ENCODE results near the gene KRT33A.
"Not testable (repeated sequence)": the region's sequence is repeated elsewhere in the genome, so short reads cannot be mapped to it uniquely, and the experiment has no call there.

The KRT33A gene

GRCh38 chr17:41366070-41366469 lies 15.4 kb upstream of the KRT33A start:
- no peak for DNase-seq (ENCODE audit: extremely low read depth in 1 of 2, low read depth in 1 of 2)

GRCh38 chr17:41363881-41364280 lies 13.3 kb upstream of the KRT33A start:
- no peak for DNase-seq (ENCODE audit: extremely low read depth in 1 of 2, low read depth in 1 of 2)

- no peak for DNase-seq (ENCODE audit: extremely low read depth in 1 of 2, low read depth in 1 of 2)
These were observed 9.8 kb upstream of the KRT33A start for GRCh38 chr17:41360296-41360995.

DNA sequence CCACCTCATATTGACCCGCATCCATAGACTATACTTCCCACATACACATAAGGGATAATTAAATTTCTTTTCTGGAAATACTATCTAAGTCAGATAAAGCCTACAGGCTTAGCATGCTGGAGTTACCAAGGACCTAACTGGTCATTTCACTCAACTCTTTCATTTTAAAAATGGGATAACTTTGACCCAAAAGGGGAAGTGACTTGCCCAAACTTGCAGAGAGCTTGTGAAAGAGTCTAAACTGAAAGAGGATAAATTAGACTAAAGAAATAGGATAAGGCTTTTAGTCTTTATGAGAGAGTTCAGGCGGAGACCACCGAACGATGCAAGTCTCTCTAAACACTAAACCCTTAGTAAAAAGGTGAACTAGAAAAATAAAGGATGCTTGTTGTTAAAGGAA lies 3.9 kb upstream of the KRT33A start:
- no peak for DNase-seq (ENCODE audit: extremely low read depth in 1 of 2, low read depth in 1 of 2)

DNA sequence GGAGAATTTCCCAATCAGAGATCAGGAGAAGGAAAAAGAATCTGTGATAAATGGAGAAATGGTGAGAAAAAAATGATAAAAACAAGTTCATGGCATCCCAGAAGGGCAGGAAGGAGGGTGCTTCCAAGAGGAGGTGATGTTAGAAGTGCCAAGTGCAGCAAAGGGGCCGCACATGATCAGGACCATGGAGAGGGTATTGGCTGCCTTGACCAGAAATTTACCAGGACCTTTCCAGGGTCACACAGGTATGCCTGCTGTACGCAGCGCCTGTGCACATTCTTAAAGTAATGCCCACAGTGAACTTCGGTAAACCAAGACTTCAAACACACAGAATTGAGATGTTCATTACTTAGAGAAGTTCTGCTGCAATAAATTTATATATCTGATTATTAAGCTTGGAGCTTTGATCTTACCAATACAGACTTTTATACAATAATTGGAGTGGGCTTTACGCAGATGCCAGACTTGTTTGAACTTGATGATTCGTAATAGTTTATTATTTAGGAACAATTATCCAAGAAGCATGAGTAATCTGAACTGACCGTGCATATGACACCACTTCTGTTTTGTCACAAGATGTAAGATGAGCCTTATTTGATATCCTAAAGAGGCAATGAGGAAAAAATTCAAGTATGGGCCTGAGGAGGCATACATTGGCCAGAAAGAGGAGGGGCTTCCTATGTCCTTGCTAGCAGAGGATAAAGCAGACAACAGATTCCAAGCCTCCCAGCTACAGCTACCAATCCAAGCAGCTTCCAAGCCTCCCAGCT lies 2.2 kb upstream of the KRT33A start:
- no peak for DNase-seq (ENCODE audit: extremely low read depth in 1 of 2, low read depth in 1 of 2)

DNA sequence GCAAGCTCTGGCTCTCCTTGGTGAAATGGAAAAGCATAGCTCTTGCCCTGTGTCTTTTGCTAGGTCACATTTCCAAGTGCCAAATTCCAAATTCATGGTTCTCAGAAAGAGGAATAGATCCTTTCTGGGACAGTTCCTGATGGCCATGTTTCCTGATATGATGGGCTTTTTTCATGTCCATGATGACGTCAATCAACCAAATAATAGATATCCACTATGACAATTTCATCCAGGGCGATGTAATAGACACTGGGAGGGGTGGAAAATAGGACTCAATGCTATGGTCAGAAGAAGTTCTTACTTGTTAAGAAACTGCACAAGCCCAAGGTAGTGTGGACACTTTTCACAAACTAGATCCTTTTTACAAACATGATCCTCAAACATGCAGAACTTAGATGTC lies 549 bp upstream of the KRT33A start:
- DNase-seq (ENCODE audit: extremely low read depth in 1 of 2, low read depth in 1 of 2): no peak

DNA sequence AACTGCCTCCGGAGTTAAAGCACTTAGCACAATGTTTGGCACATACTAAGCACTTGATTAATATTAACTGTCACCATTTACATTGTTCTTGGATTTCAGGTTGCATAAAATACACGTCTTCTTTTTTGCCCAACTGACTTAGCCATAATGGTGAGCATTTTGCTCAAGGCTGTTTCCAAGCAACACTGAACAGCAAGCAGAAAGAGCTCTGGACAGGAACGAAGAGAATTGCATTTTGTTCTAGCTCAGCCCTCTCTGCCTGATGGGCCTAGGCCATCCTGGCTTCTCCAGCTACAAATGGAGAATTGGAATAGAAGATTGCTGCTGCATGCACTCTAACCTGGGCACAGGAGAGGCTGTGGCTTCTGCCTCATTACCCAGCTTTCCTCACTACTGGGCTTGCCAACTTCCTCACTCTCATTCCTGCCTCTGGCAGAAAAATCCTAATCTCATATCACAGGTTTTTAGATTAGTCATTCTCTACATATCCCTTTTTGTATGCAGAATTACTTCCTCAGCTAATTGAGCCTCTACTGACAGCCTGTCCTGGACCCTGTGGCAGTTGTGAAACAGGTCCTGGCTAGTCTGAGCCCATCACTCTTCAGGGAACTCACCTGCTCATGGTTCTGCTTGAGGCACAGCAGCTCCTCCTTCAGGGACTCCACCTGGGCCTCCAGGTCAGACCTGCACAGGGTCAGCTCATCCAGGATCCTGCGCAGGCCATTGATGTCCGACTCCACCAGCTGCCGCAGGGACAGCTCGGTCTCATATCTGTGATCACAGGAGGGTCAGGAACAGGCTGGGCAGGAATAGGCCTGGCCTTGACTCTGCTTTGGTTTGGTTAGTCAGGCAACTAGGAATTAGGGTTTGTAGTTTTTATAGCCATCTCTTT lies 2.5 kb downstream of the KRT33A start:
- DNase-seq (ENCODE audit: extremely low read depth in 1 of 2, low read depth in 1 of 2): no peak

DNA sequence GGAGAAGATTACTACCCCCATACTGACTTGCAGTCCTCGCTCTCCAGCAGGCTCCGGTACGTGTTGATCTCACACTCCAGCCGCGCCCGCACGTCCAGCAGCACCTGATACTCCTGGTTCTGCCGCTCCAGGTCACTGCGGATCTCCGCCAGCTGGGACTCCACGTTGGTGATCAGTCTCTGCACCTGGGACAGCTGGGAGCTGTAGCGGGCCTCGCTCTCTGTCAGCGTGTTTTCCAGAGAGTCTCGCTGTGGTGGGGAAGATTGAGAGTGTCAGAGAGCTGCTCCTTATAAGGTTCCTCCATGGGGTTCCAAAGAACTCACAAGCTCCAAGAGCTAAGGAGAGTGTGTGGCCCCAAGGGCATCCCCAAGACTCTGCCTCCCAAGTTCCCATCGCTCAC lies 4.2 kb downstream of the KRT33A start:
- not testable (repeated sequence) for DNase-seq (ENCODE audit: extremely low read depth in 1 of 2, low read depth in 1 of 2)

GRCh38 chr17:41345992-41346391 lies 4.6 kb downstream of the KRT33A start:
- no peak for DNase-seq (ENCODE audit: extremely low read depth in 1 of 2, low read depth in 1 of 2)

- no peak for DNase-seq (ENCODE audit: extremely low read depth in 1 of 2, low read depth in 1 of 2)
These were observed 7.6 kb downstream of the KRT33A start for GRCh38 chr17:41343029-41343428.

- peak in 1 of 2 donors; percentile 40 for DNase-seq (ENCODE audit: extremely low read depth in 1 of 2, low read depth in 1 of 2)
These were observed 9.4 kb downstream of the KRT33A start for GRCh38 chr17:41340934-41341861.

DNA sequence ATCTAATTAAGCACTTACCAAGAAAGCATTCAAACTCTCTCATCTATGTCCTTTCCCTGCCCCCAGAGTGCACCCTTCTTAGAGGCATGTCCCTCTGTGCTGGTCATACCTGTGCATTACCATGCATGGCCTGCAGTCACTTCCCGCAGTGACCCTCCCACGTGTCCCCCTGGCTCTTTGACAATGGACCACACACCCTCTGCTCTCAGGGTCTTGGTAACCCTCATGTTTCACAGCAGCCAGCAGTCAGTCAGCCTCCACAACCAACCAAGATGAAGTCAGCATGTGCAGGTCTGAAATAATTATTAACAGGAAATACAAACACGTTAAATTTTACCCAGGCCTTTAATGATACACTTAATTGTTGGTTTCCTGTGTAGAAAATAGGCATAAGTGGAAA lies 10.1 kb downstream of the KRT33A start:
- no peak for DNase-seq (ENCODE audit: extremely low read depth in 1 of 2, low read depth in 1 of 2)

- no peak for DNase-seq (ENCODE audit: extremely low read depth in 1 of 2, low read depth in 1 of 2)
These were observed 11.0 kb downstream of the KRT33A start for GRCh38 chr17:41339571-41340172.

DNA sequence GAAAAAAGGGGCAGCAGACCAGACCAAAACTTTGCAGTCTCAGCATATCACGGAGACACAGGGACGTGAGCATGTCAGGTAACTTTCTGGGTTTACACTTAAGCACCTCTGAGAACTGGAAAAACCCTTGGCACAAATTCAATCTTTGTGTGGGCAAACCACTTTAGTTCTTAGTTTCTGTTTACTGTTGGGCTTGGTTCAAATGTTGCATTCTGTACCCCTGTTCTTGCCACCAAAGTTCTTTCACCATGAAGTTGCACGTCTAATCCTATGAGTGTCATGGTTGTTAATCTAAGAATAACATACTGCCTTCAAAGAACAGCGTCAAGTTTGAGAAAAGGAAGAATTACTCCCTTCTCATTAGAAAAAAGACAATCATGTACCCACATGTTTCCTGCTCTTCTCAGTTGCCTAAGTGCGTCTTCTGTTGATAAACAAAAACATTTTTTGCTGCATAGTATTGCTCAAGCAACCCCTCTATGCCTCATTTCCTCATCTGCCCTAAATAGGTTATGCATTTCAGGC lies 11.6 kb downstream of the KRT33A start:
- no peak for DNase-seq (ENCODE audit: extremely low read depth in 1 of 2, low read depth in 1 of 2)

DNA sequence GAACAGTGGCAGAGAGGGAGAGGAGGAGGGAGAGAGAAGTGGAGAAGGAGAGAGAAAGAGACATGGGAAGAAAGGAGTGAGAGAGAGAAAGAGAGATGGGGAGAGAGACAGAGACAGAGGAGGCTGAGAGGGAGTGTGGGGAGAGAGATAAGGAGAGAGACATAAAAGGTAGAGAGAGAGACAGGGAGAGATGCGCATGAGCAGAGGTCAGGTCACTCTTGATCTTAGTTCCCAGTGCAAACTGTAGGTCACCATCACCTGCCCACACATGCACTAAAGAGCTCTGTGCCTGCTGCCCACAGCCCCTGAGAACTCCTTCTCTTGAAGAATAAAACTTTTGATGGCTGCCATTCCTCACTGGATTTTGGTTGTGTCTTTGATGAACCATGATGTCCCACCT lies 14.9 kb downstream of the KRT33A start:
- no peak for DNase-seq (ENCODE audit: extremely low read depth in 1 of 2, low read depth in 1 of 2)

DNA sequence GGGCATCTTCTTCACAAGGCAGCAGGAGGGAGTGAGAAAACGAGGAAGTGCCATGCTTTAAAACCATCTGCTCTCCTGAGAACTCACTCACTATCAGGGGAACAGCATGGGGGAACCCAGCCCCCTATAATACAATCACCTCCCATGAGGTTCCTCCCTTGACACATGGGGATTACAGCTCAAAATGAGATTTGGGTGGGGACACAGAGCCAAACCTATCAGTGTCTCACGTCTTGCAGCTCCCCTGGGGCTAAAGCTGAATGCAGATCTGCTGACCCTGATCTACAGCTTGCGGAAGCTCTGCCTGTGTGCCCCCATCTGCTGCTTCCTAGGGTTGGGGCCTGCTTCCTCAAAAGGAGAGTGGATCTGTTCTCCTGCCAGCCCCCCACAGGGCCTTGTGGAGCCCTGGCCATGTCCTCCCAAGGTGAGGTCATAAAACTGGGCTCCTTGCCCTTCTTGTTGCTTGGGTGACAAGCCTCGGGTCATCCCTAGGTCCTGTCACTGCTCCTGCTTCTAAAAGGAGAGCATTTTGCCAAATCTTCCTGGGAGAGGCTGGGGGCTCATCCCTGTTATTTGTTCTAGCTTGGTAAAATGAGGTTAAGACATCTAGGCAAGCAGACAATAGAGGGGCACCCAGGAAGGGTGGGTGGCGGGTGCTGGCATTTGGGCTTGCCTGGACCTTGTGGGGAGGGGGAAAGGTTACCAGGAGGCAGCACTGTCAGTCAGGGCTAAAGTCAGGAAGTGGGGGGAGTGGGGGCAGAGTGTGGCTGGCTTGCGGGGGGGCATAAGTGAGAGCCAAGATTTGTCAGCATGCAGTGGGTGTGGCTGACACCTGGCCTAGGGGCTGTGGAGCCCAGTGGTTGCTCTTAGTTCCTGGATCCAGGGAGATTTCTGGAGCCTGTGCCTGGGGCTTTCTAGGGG lies 16.0 kb downstream of the KRT33A start:
- DNase-seq (ENCODE audit: extremely low read depth in 1 of 2, low read depth in 1 of 2): no peak

- DNase-seq (ENCODE audit: extremely low read depth in 1 of 2, low read depth in 1 of 2): no peak
These were observed 16.8 kb downstream of the KRT33A start for GRCh38 chr17:41333836-41334235.

- DNase-seq (ENCODE audit: extremely low read depth in 1 of 2, low read depth in 1 of 2): no peak
These were observed 17.5 kb downstream of the KRT33A start for GRCh38 chr17:41333098-41333497.

DNA sequence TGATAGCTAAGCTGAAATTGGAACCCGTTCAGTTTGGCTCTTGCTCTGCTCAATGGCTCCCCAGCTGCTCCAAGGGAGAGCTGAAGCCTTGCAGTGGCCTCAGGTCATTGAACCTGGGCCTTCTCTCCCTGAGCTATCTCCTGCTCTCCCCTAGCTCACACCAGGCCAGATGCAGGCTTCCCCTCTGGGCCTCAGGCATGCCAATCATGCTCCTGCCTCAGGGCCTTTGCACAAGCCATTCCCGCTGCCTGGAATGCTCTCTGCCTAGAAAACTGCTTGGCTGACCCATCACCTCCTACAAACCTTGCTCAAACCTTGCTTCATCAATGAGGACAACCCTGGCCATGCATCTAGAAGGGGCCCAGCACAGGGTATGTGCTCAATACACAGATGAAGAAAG lies 18.4 kb downstream of the KRT33A start:
- no peak for DNase-seq (ENCODE audit: extremely low read depth in 1 of 2, low read depth in 1 of 2)
